H9 (cell line): Measurements from ENCODE around the gene KIAA0513. TPM values are rescaled to one million over a fixed set of nuclear protein-coding genes. Genes with fewer than 3 reads are reported as not detected.

Experiments
- DNase-seq: peaks from one replicate; pipeline ENCODE4 v3.0.0-alpha.2; 2017
- H2AFZ ChIP-seq: one replicate; pipeline ENCODE4 v1.6.1; 2013; ENCODE audit warnings: mild to moderate bottlenecking, low read length, control low read depth, moderate library complexity
- H2AK5ac ChIP-seq: 2 replicates; pipeline ENCODE4 v1.6.1; 2013; ENCODE audit warnings: low read length, control low read depth, mixed read lengths; ENCODE audit not compliant: insufficient read length
- H2BK120ac ChIP-seq: one replicate; pipeline ENCODE4 v1.6.1; 2013; ENCODE audit warnings: low read depth, mild to moderate bottlenecking, low read length, control low read depth, inconsistent platforms; ENCODE audit not compliant: poor library complexity, severe bottlenecking
- H2BK12ac ChIP-seq: 2 replicates; pipeline ENCODE4 v1.6.1; 2013; ENCODE audit warnings: low read length, control low read depth, mixed read lengths, low read depth; ENCODE audit not compliant: insufficient read length
- H2BK15ac ChIP-seq: 2 replicates; pipeline ENCODE4 v1.6.1; 2013; ENCODE audit warnings: low read depth, low read length, control low read depth
- H2BK20ac ChIP-seq: one replicate; pipeline ENCODE4 v1.6.1; 2013; ENCODE audit warnings: low read depth, mild to moderate bottlenecking, low read length, control low read depth, inconsistent platforms; ENCODE audit not compliant: poor library complexity, severe bottlenecking
- H2BK5ac ChIP-seq: 2 replicates; pipeline ENCODE4 v1.6.1; 2013; ENCODE audit warnings: low read length, control low read depth, mixed read lengths; ENCODE audit not compliant: insufficient read length
- H3K14ac ChIP-seq: 2 replicates; pipeline ENCODE4 v1.6.1; 2013; ENCODE audit warnings: low read length, control low read depth; ENCODE audit not compliant: insufficient read depth
- H3K18ac ChIP-seq: 2 replicates; pipeline ENCODE4 v1.6.1; 2013; ENCODE audit warnings: low read depth, mild to moderate bottlenecking, mixed read lengths, low read length, control low read depth; ENCODE audit not compliant: insufficient read length
- H3K23ac ChIP-seq: 2 replicates; pipeline ENCODE4 v1.6.1; 2013; ENCODE audit warnings: low read length, control low read depth, mixed read lengths, low read depth; ENCODE audit not compliant: insufficient read length
- H3K23me2 ChIP-seq: 2 replicates; pipeline ENCODE4 v1.6.1; 2013; ENCODE audit warnings: low read depth, mild to moderate bottlenecking, mixed read lengths, low read length, control low read depth; ENCODE audit not compliant: insufficient read length, poor library complexity, severe bottlenecking
- H3K27ac ChIP-seq: 2 replicates; pipeline ENCODE4 v1.5.1; 2013; ENCODE audit warnings: low read length, control low read depth, mixed read lengths, low read depth; ENCODE audit not compliant: insufficient read length
- H3K27me3 ChIP-seq: 2 replicates; pipeline ENCODE4 v1.6.1; 2013; ENCODE audit warnings: low read length, control low read depth, inconsistent platforms; ENCODE audit not compliant: insufficient read depth
- H3K4ac ChIP-seq: 2 replicates; pipeline ENCODE4 v1.6.1; 2013; ENCODE audit warnings: low read depth, mild to moderate bottlenecking, control low read depth, inconsistent platforms, low read length, moderate library complexity
- H3K4me1 ChIP-seq: 2 replicates; pipeline ENCODE4 v1.6.1; 2013; ENCODE audit warnings: low read length, control low read depth, inconsistent platforms; ENCODE audit not compliant: insufficient read depth
- H3K4me2 ChIP-seq: 2 replicates; pipeline ENCODE4 v1.6.1; 2013; ENCODE audit warnings: low read length, control low read depth, mixed read lengths; ENCODE audit not compliant: insufficient read length, insufficient read depth
- H3K56ac ChIP-seq: 2 replicates; pipeline ENCODE4 v1.6.1; 2013; ENCODE audit warnings: low read depth, mild to moderate bottlenecking, mixed read lengths, low read length, control low read depth; ENCODE audit not compliant: insufficient read length
- H3K79me1 ChIP-seq: 2 replicates; pipeline ENCODE4 v1.6.1; 2013; ENCODE audit warnings: low read depth, mild to moderate bottlenecking, moderate library complexity, low read length, control low read depth, inconsistent platforms; ENCODE audit not compliant: insufficient read depth, poor library complexity, severe bottlenecking
- H3K79me2 ChIP-seq: 2 replicates; pipeline ENCODE4 v1.6.1; 2013; ENCODE audit warnings: low read length, control low read depth, inconsistent platforms; ENCODE audit not compliant: insufficient read depth
- H3K9ac ChIP-seq: 2 replicates; pipeline ENCODE4 v1.6.1; 2013; ENCODE audit warnings: low read length, control low read depth, mixed read lengths; ENCODE audit not compliant: insufficient read length; ENCODE audit errors: extremely low read depth
- H3K9me3 ChIP-seq: one replicate; pipeline ENCODE4 v1.6.1; 2013; ENCODE audit warnings: low read depth, low read length, inconsistent platforms; ENCODE audit not compliant: control insufficient read depth
- H3T11ph ChIP-seq: one replicate; pipeline ENCODE4 v1.6.1; 2013; ENCODE audit warnings: mild to moderate bottlenecking, low read length, control low read depth, inconsistent platforms
- H4K20me1 ChIP-seq: one replicate; pipeline ENCODE4 v1.6.1; 2013; ENCODE audit not compliant: control insufficient read depth, insufficient read length, insufficient read depth
- H4K5ac ChIP-seq: 2 replicates; pipeline ENCODE4 v1.6.1; 2013; ENCODE audit warnings: low read depth, mild to moderate bottlenecking, mixed read lengths, low read length, control low read depth; ENCODE audit not compliant: insufficient read length
- H4K8ac ChIP-seq: replicated peaks from 2 replicates; pipeline ENCODE4 v1.6.1; 2013; ENCODE audit warnings: low read length, control low read depth, mixed read lengths, low read depth; ENCODE audit not compliant: insufficient read length
- H4K91ac ChIP-seq: 2 replicates; pipeline ENCODE4 v1.6.1; 2013; ENCODE audit warnings: low read depth, mild to moderate bottlenecking, moderate library complexity, mixed read lengths, low read length, control low read depth; ENCODE audit not compliant: insufficient read length
- H3K27ac Mint-ChIP-seq, 3 experiments: 2 replicates in 2 of 3; 3 replicates in 1 of 3; pipeline ENCODE4 v1.8.0; 2020 to 2021; ENCODE audit warnings: mixed read lengths in 3 of 3, mild to moderate bottlenecking in 1 of 3, moderate library complexity in 1 of 3
- H3K27me3 Mint-ChIP-seq: 2 replicates; pipeline ENCODE4 v1.8.0; 2021; ENCODE audit warnings: low read depth, mild to moderate bottlenecking, moderate library complexity, mixed read lengths
- H3K36me3 Mint-ChIP-seq, 3 experiments: 2 replicates in 2 of 3; 3 replicates in 1 of 3; pipeline ENCODE4 v1.8.0; 2020 to 2021; ENCODE audit warnings: low read depth in 3 of 3, mixed read lengths in 3 of 3; ENCODE audit not compliant: insufficient read depth in 1 of 3
- H3K4me1 Mint-ChIP-seq, 2 experiments: 2 replicates each; pipeline ENCODE4 v1.8.0; 2020; ENCODE audit warnings: mixed read lengths in 2 of 2
- H3K4me3 Mint-ChIP-seq, 2 experiments: 2 replicates in 1 of 2; 3 replicates in 1 of 2; pipeline ENCODE4 v1.8.0; 2020 to 2021; ENCODE audit warnings: mild to moderate bottlenecking in 2 of 2, mixed read lengths in 2 of 2, moderate library complexity in 1 of 2
- H3K9me3 Mint-ChIP-seq, 2 experiments: 2 replicates in 1 of 2; 3 replicates in 1 of 2; pipeline ENCODE4 v1.8.0; 2020; ENCODE audit warnings: mild to moderate bottlenecking in 2 of 2, mixed read lengths in 2 of 2, moderate library complexity in 1 of 2
- CTCF ChIP-seq: fragments of 200-600 bp; sonication (generic); conservative IDR thresholded peaks from 3 replicates; pipeline ENCODE4 v1.8.0; 2021; ENCODE audit warnings: antibody characterized with exemption, mild to moderate bottlenecking
- WGBS: extraction: QIAGEN DNeasy Blood & Tissue Kit; methylation state at CpG from one replicate; pipeline ENCODE4 v1.1.7; 2013; ENCODE audit warnings: missing lambda C conversion rate, low lambda C conversion rate, mixed read lengths; ENCODE audit not compliant: insufficient read length; ENCODE audit errors: extremely low coverage; 5-methylcytosine and 5-hydroxymethylcytosine counted together
- total RNA-seq: library from RNA; stranded (reverse); gene quantifications from 2 replicates; pipeline ENCODE4 v1.2.1, GENCODE V29; 2021

KIAA0513 gene
- total RNA-seq, 1 experiment from 2014 or later, result 4.7 TPM

GRCh38 chr16:85088570-85089199 lies 61.1 kb downstream of the KIAA0513 start:
- H3K79me1 ChIP-seq, result no peaks in the 10 kb centered on the region

More at GRCh38 chr16:85088570-85089199, 61.1 kb downstream of the KIAA0513 start:
- H3K9ac ChIP-seq, result no peak overlapping the region
- Mint-ChIP-seq H3K27ac (no peak overlapping the region; a peak in 1 of 7 replicates), H3K36me3 (no peaks in the 10 kb centered on the region; a peak in 1 of 7 replicates), H3K27me3 (peaks cover 70% of the 10 kb centered on the region), H3K9me3 (no peaks in the 10 kb centered on the region; a peak in 1 of 5 replicates), H3K4me1 (peaks cover 19 to 31% of the 10 kb centered on the region in 2 experiments), H3K4me3 (no peak overlapping the region; a peak in 1 of 5 replicates)
- no peak overlapping the region for H4K5ac ChIP-seq
- H4K20me1 ChIP-seq, result no peaks in the 10 kb centered on the region
- H3K23me2 ChIP-seq, result no peaks in the 10 kb centered on the region
- no peak overlapping the region for H3K14ac ChIP-seq
- no peak overlapping the region for H3T11ph ChIP-seq
- H3K56ac ChIP-seq, result no peak overlapping the region
- H3K27ac ChIP-seq, result no peak overlapping the region
- no peak overlapping the region for H3K4me2 ChIP-seq
- H2AFZ ChIP-seq, result no peak overlapping the region
- H4K8ac ChIP-seq, result no peak overlapping the region
- no peak for DNase-seq
- no peak overlapping the region for H2AK5ac ChIP-seq
- no peaks in the 10 kb centered on the region for H3K79me2 ChIP-seq
- no peaks in the 10 kb centered on the region; the same call in 1 of the 2 replicates for H3K4me1 ChIP-seq
- H2BK20ac ChIP-seq, result no peak overlapping the region
- no peak overlapping the region for H3K4ac ChIP-seq
- H3K18ac ChIP-seq, result no peak overlapping the region
- no peak overlapping the region for H2BK15ac ChIP-seq
- H2BK5ac ChIP-seq, result no peak overlapping the region
- no peak overlapping the region for H2BK12ac ChIP-seq
- no peak overlapping the region for H4K91ac ChIP-seq
- H3K23ac ChIP-seq, result no peak overlapping the region
- H3K9me3 ChIP-seq, result no peaks in the 10 kb centered on the region
- no peak overlapping the region for H2BK120ac ChIP-seq
- H3K27me3 ChIP-seq, result peaks cover 9% of the 10 kb centered on the region; the same call in 1 of the 2 replicates
- TF ChIP-seq CTCF, result no peak
- no CpG with 5 or more reads among the region's 31 CpGs for WGBS
